Activated CD4-positive, alpha-beta memory T cell treated with anti-CD3 and anti-CD28 coated beads, Interleukin-2, amount 10 ng/mL, durations not matched to agents 7 days and 5 days (primary cell): Measurements from ENCODE around the gene GSN. TPM values are rescaled to one million over a fixed set of nuclear protein-coding genes. Genes with fewer than 3 reads are reported as not detected.

Source experiments
- CTCF ChIA-PET: fragments of 350-600 bp; sonication (Branson Sonifier 250); formaldehyde crosslinking; loops from one replicate; lab custom pipeline; 2021; ENCODE audit warnings: antibody characterized with exemption, inconsistent platforms; lab: Charles Lee
- POLR2A ChIA-PET: fragments of 350-600 bp; sonication (Branson Sonifier 250); formaldehyde crosslinking; loops from one replicate; lab custom pipeline; 2021; ENCODE audit warnings: antibody characterized with exemption; lab: Charles Lee
- DNase-seq: peaks from one replicate; pipeline ENCODE4 v3.0.0-alpha.2; 2020
- H3K27ac Mint-ChIP-seq: one replicate; pipeline ENCODE4 v1.8.0; 2021; ENCODE audit warnings: mild to moderate bottlenecking, mixed read lengths
- H3K27me3 Mint-ChIP-seq: one replicate; pipeline ENCODE4 v1.8.0; 2021; ENCODE audit warnings: mixed read lengths
- H3K36me3 Mint-ChIP-seq: one replicate; pipeline ENCODE4 v1.8.0; 2021; ENCODE audit warnings: low read depth, mixed read lengths
- H3K4me1 Mint-ChIP-seq: one replicate; pipeline ENCODE4 v1.8.0; 2021; ENCODE audit warnings: mixed read lengths
- H3K4me3 Mint-ChIP-seq: one replicate; pipeline ENCODE4 v1.8.0; 2021; ENCODE audit warnings: mild to moderate bottlenecking, mixed read lengths
- H3K9me3 Mint-ChIP-seq: one replicate; pipeline ENCODE4 v1.8.0; 2021; ENCODE audit warnings: mixed read lengths
- total RNA-seq, 2 experiments: library from RNA; stranded (reverse); gene quantifications; one replicate each; pipeline ENCODE4 v1.2.3, GENCODE V29; 2021

GSN gene
- total RNA-seq, 2 experiments from 2014 or later, result 5.8 to 6.0 TPM

- DNase-seq, result no peak
- Mint-ChIP-seq H3K9me3 (peaks cover 3% of the 10 kb centered on the region), H3K27me3 (no peaks in the 10 kb centered on the region), H3K36me3 (peaks cover 42% of the 10 kb centered on the region), H3K4me3 (no peak overlapping the region), H3K27ac (no peak overlapping the region), H3K4me1 (peaks cover 81% of the 10 kb centered on the region)
- ChIA-PET CTCF (interaction anchor here (2.4 to 3.4 kb wide), 2 partner anchors 9 to 43 kb away, joined by 11 to 14 read pairs; no protein-coding TSS in a partner anchor), POLR2A (interaction anchor here (0.8 to 4.4 kb wide), 2 partner anchors 10 to 13 kb away, joined by 3 to 22 read pairs; no protein-coding TSS in a partner anchor)
Observed at GRCh38 chr9:121363622-121363961, 95.6 kb downstream of the GSN start.

DNA sequence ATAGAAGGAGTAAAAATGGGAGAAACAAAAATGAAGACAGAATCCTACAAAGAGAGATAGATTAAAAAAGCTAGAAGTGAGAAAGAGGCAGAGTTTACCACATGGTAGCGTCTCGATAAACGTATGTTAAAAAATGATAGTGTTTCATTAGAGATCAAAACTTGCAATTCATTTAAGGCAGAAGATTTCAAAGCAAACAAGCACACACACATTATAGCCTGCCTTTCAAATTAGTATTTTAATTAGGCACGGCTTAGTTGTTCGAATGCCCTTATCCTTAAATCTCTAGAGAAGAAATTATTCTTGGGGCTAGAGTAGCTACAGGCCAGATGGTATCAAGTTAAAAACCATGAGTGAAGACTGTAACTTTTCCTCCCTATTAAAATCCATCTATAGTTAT is 96.1 kb downstream of the GSN start:
- Mint-ChIP-seq H3K36me3 (peaks cover 38% of the 10 kb centered on the region), H3K4me3 (no peak overlapping the region), H3K9me3 (peaks cover 3% of the 10 kb centered on the region), H3K27me3 (no peaks in the 10 kb centered on the region), H3K27ac (no peak overlapping the region), H3K4me1 (peaks cover 80% of the 10 kb centered on the region)
- no peak for DNase-seq
- ChIA-PET CTCF (interaction anchor here (0.9 to 3.4 kb wide), 3 partner anchors 10 to 44 kb away, joined by 4 to 14 read pairs (median 11); no protein-coding TSS in a partner anchor), POLR2A (interaction anchor here (0.8 to 4.4 kb wide), 3 partner anchors 10 to 43 kb away, joined by 3 to 22 read pairs (median 3); no protein-coding TSS in a partner anchor)

GRCh38 chr9:121364886-121365285 is 96.9 kb downstream of the GSN start:
- DNase-seq, result no peak
- CTCF ChIA-PET, result interaction anchor here (0.9 to 3.4 kb wide), 3 partner anchors 10 to 45 kb away, joined by 4 to 14 read pairs (median 11); no protein-coding TSS in a partner anchor
- Mint-ChIP-seq H3K27ac (no peak overlapping the region), H3K9me3 (no peaks in the 10 kb centered on the region), H3K36me3 (peaks cover 42% of the 10 kb centered on the region), H3K4me1 (peaks cover 72% of the 10 kb centered on the region), H3K27me3 (no peaks in the 10 kb centered on the region), H3K4me3 (no peak overlapping the region)
- POLR2A ChIA-PET, result interaction anchor here (1.4 to 4.4 kb wide), 2 partner anchors 11 to 44 kb away, joined by 3 to 22 read pairs; no protein-coding TSS in a partner anchor

DNA sequence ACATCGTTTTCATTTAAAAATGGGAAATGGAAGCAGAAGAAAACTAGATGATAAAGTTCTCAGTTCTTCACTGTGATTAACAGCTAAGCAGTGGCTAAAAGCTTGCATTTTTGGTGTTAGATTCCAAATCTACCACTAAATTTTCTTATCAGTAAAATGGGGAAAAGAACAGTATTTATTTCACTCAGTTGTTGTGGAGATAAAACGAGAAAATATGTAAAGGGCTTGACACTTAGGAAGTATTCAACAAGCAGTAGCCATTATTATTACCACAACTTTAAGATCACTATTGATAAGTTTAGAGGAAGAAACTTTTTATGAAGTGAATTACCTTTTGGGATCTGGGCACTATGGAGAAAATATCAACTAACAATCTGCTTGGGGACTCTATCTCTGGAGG is 97.6 kb downstream of the GSN start:
- CTCF ChIA-PET, result interaction anchor here (0.7 to 3.4 kb wide), 3 partner anchors 11 to 45 kb away, joined by 3 to 14 read pairs (median 11); no protein-coding TSS in a partner anchor
- POLR2A ChIA-PET, result interaction anchor here (4.4 kb wide), 1 partner anchor 12 kb away, joined by 22 read pairs; no protein-coding TSS in a partner anchor
- H3K27me3 Mint-ChIP-seq, result no peaks in the 10 kb centered on the region
- peaks cover 71% of the 10 kb centered on the region for H3K4me1 Mint-ChIP-seq
- peaks cover 42% of the 10 kb centered on the region for H3K36me3 Mint-ChIP-seq
- H3K27ac Mint-ChIP-seq, result no peak overlapping the region
- no peak overlapping the region for H3K4me3 Mint-ChIP-seq
- DNase-seq, result no peak
- no peaks in the 10 kb centered on the region for H3K9me3 Mint-ChIP-seq

DNA sequence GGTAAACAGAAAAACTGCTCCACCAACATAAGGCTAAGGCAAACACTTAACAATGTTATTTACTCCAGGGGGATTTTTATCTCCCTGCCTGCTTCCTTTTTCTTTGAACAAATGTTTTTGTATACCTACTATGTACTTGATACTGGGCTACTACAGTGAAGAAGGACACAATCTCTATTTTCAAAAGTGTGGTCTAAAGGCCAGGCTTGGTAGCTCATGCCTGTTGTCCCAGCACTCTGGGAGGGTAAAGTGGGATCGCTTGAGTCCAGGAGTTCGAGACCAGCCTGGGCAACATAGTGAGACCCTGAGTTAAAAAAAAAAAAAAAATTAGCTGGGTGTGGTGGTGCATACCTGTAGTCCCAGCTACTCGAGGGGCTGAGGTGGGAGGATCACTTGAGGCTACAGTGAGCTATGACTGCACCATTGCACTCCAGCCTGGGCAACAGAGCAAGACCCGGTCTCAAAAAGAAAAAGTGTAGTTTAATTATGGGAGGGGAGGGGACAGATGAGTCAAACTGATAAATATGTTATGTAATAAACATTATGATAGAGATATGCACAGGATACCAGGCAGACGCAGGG is 98.7 kb downstream of the GSN start:
- peaks cover 69% of the 10 kb centered on the region for H3K4me1 Mint-ChIP-seq
- H3K9me3 Mint-ChIP-seq, result no peaks in the 10 kb centered on the region
- peaks cover 39% of the 10 kb centered on the region for H3K36me3 Mint-ChIP-seq
- peak overlapping the region; percentile 38 for H3K27ac Mint-ChIP-seq
- H3K27me3 Mint-ChIP-seq, result no peaks in the 10 kb centered on the region
- ChIA-PET POLR2A (interaction anchor here (0.9 to 4.4 kb wide), 2 partner anchors 9 to 13 kb away, joined by 3 to 22 read pairs; no protein-coding TSS in a partner anchor), CTCF (interaction anchor here (1.0 to 3.2 kb wide), 2 partner anchors 13 to 46 kb away, joined by 4 to 16 read pairs; no protein-coding TSS in a partner anchor)
- DNase-seq, result no peak
- no peak overlapping the region for H3K4me3 Mint-ChIP-seq

DNA sequence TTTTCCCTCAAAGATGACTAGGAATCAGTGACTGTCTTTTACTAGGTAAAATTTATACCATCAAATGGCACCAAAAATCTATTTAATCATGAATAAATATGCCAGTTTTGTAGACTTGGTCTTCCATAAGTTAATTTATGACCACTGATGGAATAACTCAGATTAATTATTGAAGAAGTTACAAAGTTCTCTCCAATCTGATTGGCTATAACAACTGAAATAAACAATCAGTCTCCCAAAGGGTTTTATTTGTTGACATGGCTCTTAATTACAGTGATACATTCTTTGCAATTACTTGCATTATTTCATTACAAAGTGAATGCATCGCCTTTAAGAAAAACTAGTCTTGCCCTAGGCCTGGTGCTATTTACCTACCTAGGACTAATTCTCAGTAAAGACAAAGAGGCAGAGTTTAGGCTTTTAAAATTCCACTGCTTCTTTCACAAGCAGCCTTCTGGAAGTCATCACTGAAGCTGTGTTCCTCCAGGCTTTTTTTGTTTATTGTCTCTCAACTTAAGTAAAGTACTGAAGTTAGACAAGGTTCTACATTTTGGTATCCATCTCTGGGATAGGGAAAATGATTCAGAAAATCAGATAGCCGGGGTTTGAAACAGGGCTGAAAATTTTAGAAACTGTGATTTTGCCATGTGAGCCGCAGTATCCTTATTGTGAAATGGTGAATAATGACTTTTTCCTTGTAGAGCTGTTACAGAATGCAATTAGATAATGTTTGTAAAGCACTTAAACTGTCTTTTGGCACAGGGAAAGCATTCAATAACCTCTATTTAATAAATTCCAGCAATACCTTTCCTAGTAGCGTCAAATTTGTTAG is 99.6 kb downstream of the GSN start:
- Mint-ChIP-seq H3K4me1 (peaks cover 72% of the 10 kb centered on the region), H3K36me3 (peaks cover 35% of the 10 kb centered on the region), H3K27ac (no peak overlapping the region), H3K9me3 (no peaks in the 10 kb centered on the region), H3K27me3 (no peaks in the 10 kb centered on the region), H3K4me3 (peak overlapping the region; percentile 90)
- no peak for DNase-seq
- POLR2A ChIA-PET, result interaction anchor here (0.9 to 4.4 kb wide), 3 partner anchors 9 to 14 kb away, joined by 3 to 30 read pairs (median 22); no protein-coding TSS in a partner anchor
- CTCF ChIA-PET, result interaction anchor here (1.0 to 3.2 kb wide), 2 partner anchors 13 to 47 kb away, joined by 4 to 16 read pairs; no protein-coding TSS in a partner anchor

DNA sequence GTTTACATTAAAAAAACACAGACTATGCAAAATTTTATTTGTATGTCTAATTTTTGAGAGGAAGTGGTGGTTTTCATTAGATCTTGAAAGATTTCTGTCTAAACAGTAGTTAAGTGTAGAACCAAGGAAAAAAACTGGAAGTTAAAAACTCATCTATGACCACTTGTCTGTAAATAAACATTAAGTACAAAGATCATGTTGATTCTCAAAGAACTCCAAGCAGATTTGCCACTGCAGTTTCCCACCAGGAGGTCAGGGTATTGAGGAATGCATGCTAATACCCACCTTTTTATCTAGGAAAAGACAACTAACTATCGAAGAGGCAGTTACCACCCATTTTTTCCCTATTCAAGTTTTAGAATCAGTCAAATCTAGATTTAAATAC is 100.2 kb downstream of the GSN start:
- H3K4me3 Mint-ChIP-seq, result peak overlapping the region; percentile 90
- peaks cover 35% of the 10 kb centered on the region for H3K36me3 Mint-ChIP-seq
- no peaks in the 10 kb centered on the region for H3K27me3 Mint-ChIP-seq
- POLR2A ChIA-PET, result interaction anchor here (2.4 kb wide), 1 partner anchor 14 kb away, joined by 30 read pairs; no protein-coding TSS in a partner anchor
- DNase-seq, result no peak
- CTCF ChIA-PET, result interaction anchor here (0.7 to 3.2 kb wide), 2 partner anchors 14 to 90 kb away, joined by 4 to 16 read pairs; no protein-coding TSS in a partner anchor
- peak overlapping the region; percentile 65 for H3K27ac Mint-ChIP-seq
- peaks cover 72% of the 10 kb centered on the region for H3K4me1 Mint-ChIP-seq
- H3K9me3 Mint-ChIP-seq, result no peaks in the 10 kb centered on the region

DNA sequence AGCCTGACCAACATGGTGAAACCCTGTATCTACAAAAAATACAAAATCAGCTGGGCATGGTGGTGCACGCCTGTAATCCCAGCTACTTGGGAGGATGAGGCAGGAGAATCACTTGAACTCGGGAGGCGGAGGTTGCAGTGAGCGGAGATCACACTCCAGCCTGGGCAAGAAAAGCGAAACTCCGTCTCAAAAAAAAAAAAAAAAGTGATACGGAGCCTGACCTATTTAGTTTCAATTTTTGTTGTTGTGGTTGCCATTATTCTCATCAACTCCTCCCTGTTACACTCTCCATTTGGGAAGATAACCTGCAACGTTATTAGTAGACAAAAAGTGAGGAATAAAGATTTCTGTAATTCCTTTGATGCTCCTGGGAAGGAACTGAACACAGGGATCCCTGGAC is 100.8 kb downstream of the GSN start:
- no peaks in the 10 kb centered on the region for H3K9me3 Mint-ChIP-seq
- POLR2A ChIA-PET, result interaction anchor here (0.8 to 2.4 kb wide), 8 partner anchors 8 to 156 kb away, joined by 3 to 30 read pairs (median 3); no protein-coding TSS in a partner anchor
- no peak for DNase-seq
- H3K27ac Mint-ChIP-seq, result peak overlapping the region; percentile 82
- CTCF ChIA-PET, result interaction anchor here (0.7 to 3.2 kb wide), 5 partner anchors 15 to 207 kb away, joined by 3 to 16 read pairs (median 4); partner anchors contain the start of gene RAB14
- H3K36me3 Mint-ChIP-seq, result peaks cover 35% of the 10 kb centered on the region
- no peaks in the 10 kb centered on the region for H3K27me3 Mint-ChIP-seq
- peak overlapping the region; percentile 90 for H3K4me3 Mint-ChIP-seq
- peaks cover 74% of the 10 kb centered on the region for H3K4me1 Mint-ChIP-seq

GRCh38 chr9:121369595-121370265 is 101.8 kb downstream of the GSN start, which contains the start of gene STOM:
Gene STOM, minus strand, starts transcription at chr9:121370250. Its CDS starts 63 bp downstream, at chr9:121370187.
- H3K27ac Mint-ChIP-seq, result peak within 1 kb of the TSS; percentile 89
- no peaks in the 10 kb centered on the region for H3K9me3 Mint-ChIP-seq
- peaks cover 34% of the 10 kb centered on the region for H3K36me3 Mint-ChIP-seq
- H3K4me1 Mint-ChIP-seq, result peaks cover 64% of the 10 kb centered on the region
- ChIA-PET CTCF (interaction anchor here (1.3 to 3.2 kb wide), 3 partner anchors 16 to 168 kb away, joined by 3 to 16 read pairs (median 6); partner anchors contain the start of gene RAB14), POLR2A (interaction anchor here (0.8 to 2.4 kb wide), 8 partner anchors 9 to 157 kb away, joined by 3 to 30 read pairs (median 3); no protein-coding TSS in a partner anchor)
- DNase-seq, result peak; percentile 74
- H3K27me3 Mint-ChIP-seq, result no peaks in the 10 kb centered on the region
- H3K4me3 Mint-ChIP-seq, result peak within 1 kb of the TSS; percentile 90

- no peaks in the 10 kb centered on the region for H3K27me3 Mint-ChIP-seq
- ChIA-PET POLR2A (interaction anchor here (1.3 to 1.5 kb wide), 2 partner anchors 13 to 17 kb away, joined by 3 to 4 read pairs; no protein-coding TSS in a partner anchor), CTCF (interaction anchor here (1.1 to 12.4 kb wide), 2 partner anchors 14 to 52 kb away, joined by 3 to 189 read pairs; no protein-coding TSS in a partner anchor)
- DNase-seq, result no peak
- H3K36me3 Mint-ChIP-seq, result peaks cover 20% of the 10 kb centered on the region
- no peaks in the 10 kb centered on the region for H3K9me3 Mint-ChIP-seq
- peak overlapping the region; percentile 21 for H3K27ac Mint-ChIP-seq
- peak overlapping the region; percentile 51 for H3K4me3 Mint-ChIP-seq
- H3K4me1 Mint-ChIP-seq, result peaks cover 48% of the 10 kb centered on the region
Observed at GRCh38 chr9:121371495-121372061, 103.6 kb downstream of the GSN start.

GRCh38 chr9:121372239-121373010 is 104.5 kb downstream of the GSN start:
- Mint-ChIP-seq H3K36me3 (peaks cover 15% of the 10 kb centered on the region), H3K4me1 (peaks cover 41% of the 10 kb centered on the region), H3K27me3 (no peaks in the 10 kb centered on the region), H3K27ac (no peak overlapping the region), H3K4me3 (no peak overlapping the region), H3K9me3 (no peaks in the 10 kb centered on the region)
- no peak for DNase-seq
- CTCF ChIA-PET, result interaction anchor here (12.4 kb wide), 1 partner anchor 53 kb away, joined by 189 read pairs; no protein-coding TSS in a partner anchor
- POLR2A ChIA-PET, result interaction anchor here (1.2 kb wide), 1 partner anchor 14 kb away, joined by 3 read pairs; no protein-coding TSS in a partner anchor
